ENCODE data around the gene ANK3. TPM values are rescaled to one million over a fixed set of nuclear protein-coding genes. Genes with fewer than 3 reads are reported as not detected.

The ANK3 gene
- total RNA-seq, 4 donors from 2014 or later = 34.8 to 91.3 (median 56.7) TPM

DNA sequence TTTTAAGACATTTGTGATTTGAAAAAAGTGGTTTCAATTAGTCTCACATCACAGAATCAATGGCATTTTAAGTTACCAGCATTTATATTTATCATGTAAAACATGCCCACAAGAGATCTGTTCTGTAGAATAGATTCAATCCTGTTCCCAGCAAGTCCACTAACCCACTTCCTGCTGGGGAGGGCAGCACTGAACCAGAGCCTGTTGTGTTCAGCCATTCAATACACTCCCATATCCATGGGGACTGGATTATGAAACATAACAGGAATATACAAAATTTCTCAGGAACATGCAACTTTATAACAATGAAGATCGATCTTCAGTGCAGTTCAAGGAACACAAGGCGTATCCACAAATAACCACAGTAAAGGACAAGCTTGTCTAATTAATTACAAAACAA lies 24.4 kb upstream of the ANK3 start:
- no peaks in the 10 kb centered on the region for H3K9me3 ChIP-seq
- H3K27ac ChIP-seq = no peak overlapping the region
- DNase-seq = no peak
- no peaks in the 10 kb centered on the region for H3K4me1 ChIP-seq
- H3K27me3 ChIP-seq = no peaks in the 10 kb centered on the region
- intact Hi-C loops (cut with DNase I; ENCODE audit: low total_unique reads) = no loop called here
- no peak overlapping the region for H3K4me3 ChIP-seq
- TF ChIP-seq POLR2A (IDR thresholded peaks at IDR 0.05) = no peak
- no peak for TF ChIP-seq CTCF (IDR thresholded peaks at IDR 0.05)
- H3K36me3 ChIP-seq = no peaks in the 10 kb centered on the region

- no peaks in the 10 kb centered on the region for H3K9me3 ChIP-seq
- TF ChIP-seq POLR2A (IDR thresholded peaks at IDR 0.05) = no peak
- no peak for TF ChIP-seq CTCF (IDR thresholded peaks at IDR 0.05)
- no peaks in the 10 kb centered on the region for H3K36me3 ChIP-seq
- intact Hi-C loops (cut with DNase I; ENCODE audit: low total_unique reads) = no loop called here
- DNase-seq = no peak
- H3K4me1 ChIP-seq = no peaks in the 10 kb centered on the region
- no peak overlapping the region for H3K27ac ChIP-seq
- no peak overlapping the region for H3K4me3 ChIP-seq
- H3K27me3 ChIP-seq = no peaks in the 10 kb centered on the region
Measured at GRCh38 chr10:60413306-60414012, 23.8 kb upstream of the ANK3 start.

- Histone ChIP-seq H3K27me3 (no peaks in the 10 kb centered on the region), H3K4me1 (no peaks in the 10 kb centered on the region), H3K27ac (no peak overlapping the region), H3K9me3 (no peaks in the 10 kb centered on the region), H3K4me3 (no peak overlapping the region), H3K36me3 (no peaks in the 10 kb centered on the region)
- TF ChIP-seq POLR2A (IDR thresholded peaks at IDR 0.05) = no peak
- TF ChIP-seq CTCF (IDR thresholded peaks at IDR 0.05) = no peak
- intact Hi-C loops (cut with DNase I; ENCODE audit: low total_unique reads) = no loop called here
- DNase-seq = no peak
Measured at GRCh38 chr10:60410970-60411369, 21.3 kb upstream of the ANK3 start.

DNA sequence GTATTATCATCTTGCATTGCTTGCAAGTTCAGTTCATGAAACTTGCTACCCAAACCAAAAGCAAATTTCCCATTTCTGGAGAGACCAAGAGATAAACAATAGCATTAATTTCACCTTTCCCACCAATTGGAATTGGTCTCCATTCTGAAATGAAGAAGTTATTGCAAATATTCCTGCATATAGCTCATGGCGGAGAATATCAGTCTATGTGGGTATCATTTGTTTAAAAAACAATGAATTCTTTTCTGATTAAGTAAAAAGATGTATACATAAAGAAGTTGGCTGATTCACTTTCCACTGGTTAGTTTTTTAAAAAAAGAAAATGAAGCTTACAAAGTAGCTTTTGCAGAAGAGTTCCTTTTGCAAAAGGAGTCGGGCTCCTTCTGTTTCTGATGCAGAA lies 19.5 kb upstream of the ANK3 start:
- intact Hi-C loops (cut with DNase I; ENCODE audit: low total_unique reads) = no loop called here
- H3K27me3 ChIP-seq = no peaks in the 10 kb centered on the region
- no peak for DNase-seq
- no peak overlapping the region for H3K4me3 ChIP-seq
- no peak for TF ChIP-seq CTCF (IDR thresholded peaks at IDR 0.05)
- TF ChIP-seq POLR2A (IDR thresholded peaks at IDR 0.05) = no peak
- no peaks in the 10 kb centered on the region for H3K9me3 ChIP-seq
- H3K4me1 ChIP-seq = no peaks in the 10 kb centered on the region
- H3K27ac ChIP-seq = no peak overlapping the region
- no peaks in the 10 kb centered on the region for H3K36me3 ChIP-seq

- Histone ChIP-seq H3K36me3 (no peaks in the 10 kb centered on the region), H3K4me3 (no peak overlapping the region), H3K9me3 (no peaks in the 10 kb centered on the region), H3K4me1 (no peaks in the 10 kb centered on the region), H3K27ac (no peak overlapping the region), H3K27me3 (no peaks in the 10 kb centered on the region)
- no peak for DNase-seq
- intact Hi-C loops (cut with DNase I; ENCODE audit: low total_unique reads) = no loop called here
- no peak for TF ChIP-seq POLR2A (IDR thresholded peaks at IDR 0.05)
Measured at GRCh38 chr10:60406182-60406581, 16.5 kb upstream of the ANK3 start.

GRCh38 chr10:60405172-60405571 lies 15.5 kb upstream of the ANK3 start:
- Histone ChIP-seq H3K4me3 (no peak overlapping the region), H3K27me3 (no peaks in the 10 kb centered on the region), H3K36me3 (no peaks in the 10 kb centered on the region), H3K27ac (no peak overlapping the region), H3K9me3 (no peaks in the 10 kb centered on the region), H3K4me1 (no peaks in the 10 kb centered on the region)
- intact Hi-C loops (cut with DNase I; ENCODE audit: low total_unique reads) = no loop called here
- no peak for TF ChIP-seq POLR2A (IDR thresholded peaks at IDR 0.05)
- no peak for TF ChIP-seq CTCF (IDR thresholded peaks at IDR 0.05)
- DNase-seq = no peak

Measured in uterus (tissue), 4 donors.